CD4-positive, alpha-beta T cell treated with Interferon alpha-2 for 1 hour (primary cell): ENCODE data around the gene MGAT4C.
"Not testable (repeated sequence)": the region's sequence is repeated elsewhere in the genome, so short reads cannot be mapped to it uniquely, and the experiment has no call there.

ENCODE experiments used
- DNase-seq, 2 donors: peaks; one replicate each; pipeline ENCODE4 v3.0.0-alpha.2; 2020 to 2022

The MGAT4C gene

GRCh38 chr12:86256163-86256562 lies at the start of gene MGAT4C:
MGAT4C (minus strand) TSS chr12:86256391.
- DNase-seq, result no peak

GRCh38 chr12:86296396-86296795 lies 40.2 kb upstream of the MGAT4C start:
- DNase-seq, result not testable (repeated sequence)

- DNase-seq, result no peak
These were observed 37.6 kb upstream of the MGAT4C start for GRCh38 chr12:86293682-86294240.

- DNase-seq, result no peak
These were observed 36.3 kb upstream of the MGAT4C start for GRCh38 chr12:86292480-86292879.

- DNase-seq, result no peak
These were observed 34.4 kb upstream of the MGAT4C start for GRCh38 chr12:86290615-86291014.

- DNase-seq, result no peak
These were observed 29.9 kb upstream of the MGAT4C start for GRCh38 chr12:86286119-86286518.

GRCh38 chr12:86283620-86284019 lies 27.4 kb upstream of the MGAT4C start:
- DNase-seq, result no peak

GRCh38 chr12:86275356-86275755 lies 19.2 kb upstream of the MGAT4C start:
- DNase-seq, result no peak

- no peak for DNase-seq
These were observed 9.1 kb upstream of the MGAT4C start for GRCh38 chr12:86265329-86265695.

- no peak for DNase-seq
These were observed 8.5 kb upstream of the MGAT4C start for GRCh38 chr12:86264451-86265328.

- DNase-seq, result no peak
These were observed 5.4 kb upstream of the MGAT4C start for GRCh38 chr12:86261578-86261977.

- DNase-seq, result no peak
These were observed 5.0 kb upstream of the MGAT4C start for GRCh38 chr12:86261142-86261541.

GRCh38 chr12:86260183-86260582 lies 4.0 kb upstream of the MGAT4C start:
- no peak for DNase-seq

- DNase-seq, result no peak
These were observed 943 bp upstream of the MGAT4C start for GRCh38 chr12:86257134-86257533.

GRCh38 chr12:86254399-86255107 lies 1.6 kb downstream of the MGAT4C start:
- no peak for DNase-seq

GRCh38 chr12:86249851-86250250 lies 6.3 kb downstream of the MGAT4C start:
- no peak for DNase-seq

GRCh38 chr12:86249276-86249675 lies 6.9 kb downstream of the MGAT4C start:
- no peak for DNase-seq

GRCh38 chr12:86247871-86248270 lies 8.3 kb downstream of the MGAT4C start:
- no peak for DNase-seq

- no peak for DNase-seq
These were observed 14.6 kb downstream of the MGAT4C start for GRCh38 chr12:86241600-86241999.

GRCh38 chr12:86234316-86234855 lies 21.8 kb downstream of the MGAT4C start:
- DNase-seq, result no peak

GRCh38 chr12:86233126-86233525 lies 23.1 kb downstream of the MGAT4C start:
- DNase-seq, result no peak

GRCh38 chr12:86230516-86231146 lies 25.6 kb downstream of the MGAT4C start:
- no peak for DNase-seq

- DNase-seq, result no peak
These were observed 26.4 kb downstream of the MGAT4C start for GRCh38 chr12:86229772-86230171.
